ENCODE results near the gene SMAD6.
A peak's percentile ranks its signal among the peaks of the same experiment; 100 is the strongest.

Gene SMAD6

DNA sequence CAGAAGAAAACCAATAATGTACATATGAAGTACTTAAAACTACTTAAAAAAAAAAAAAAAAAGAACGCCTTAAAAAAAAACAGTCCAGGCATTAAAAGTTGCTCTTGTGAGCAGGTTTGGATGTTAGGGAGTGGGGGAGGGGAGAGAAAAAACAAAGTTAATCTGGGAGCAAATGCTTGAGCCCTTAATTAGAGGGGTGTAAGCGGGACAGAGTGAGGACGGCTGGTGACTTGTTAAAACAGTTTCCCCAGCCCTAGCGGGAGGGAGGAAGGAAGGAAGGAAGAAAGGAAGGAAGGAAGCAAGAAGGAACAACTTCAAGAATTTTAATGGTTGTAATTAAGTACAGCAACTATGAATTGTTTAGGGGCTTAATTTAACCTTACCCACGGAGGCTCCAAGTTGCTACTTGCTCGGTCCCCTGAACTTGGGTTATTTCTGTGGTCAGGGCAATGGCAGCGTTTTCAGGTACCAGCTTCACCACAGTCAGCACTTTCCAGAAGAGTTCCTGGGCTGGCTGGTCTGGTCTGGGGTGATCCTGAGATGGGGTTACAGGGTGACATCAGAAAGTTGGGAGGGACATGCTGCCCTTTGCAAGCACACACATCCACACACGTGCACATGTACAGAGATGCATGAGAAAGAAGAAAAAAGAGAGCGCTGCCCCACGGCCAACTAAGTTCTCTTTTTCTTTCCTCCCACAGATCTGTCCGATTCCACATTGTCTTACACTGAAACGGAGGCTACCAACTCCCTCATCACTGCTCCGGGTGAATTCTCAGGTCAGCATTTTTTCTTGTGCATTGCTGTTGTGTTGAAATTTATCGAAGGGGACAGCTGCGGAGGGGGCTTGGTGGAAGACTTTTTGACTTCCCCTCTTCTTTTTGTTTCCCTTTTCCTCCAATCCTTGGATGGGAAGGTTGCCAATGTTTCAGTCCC is 14.0 kb downstream of the SMAD6 start:
- Mint-ChIP-seq H3K27me3 (peaks cover 2% of the 10 kb centered on the region), H3K9me3 (no peaks in the 10 kb centered on the region), H3K4me3 (no peak overlapping the region), H3K4me1 (peaks cover 1% of the 10 kb centered on the region), H3K27ac (no peak overlapping the region), H3K36me3 (ENCODE audit: low read depth) (no peaks in the 10 kb centered on the region)
- DNase-seq = no peak
- ATAC-seq = no peak

DNA sequence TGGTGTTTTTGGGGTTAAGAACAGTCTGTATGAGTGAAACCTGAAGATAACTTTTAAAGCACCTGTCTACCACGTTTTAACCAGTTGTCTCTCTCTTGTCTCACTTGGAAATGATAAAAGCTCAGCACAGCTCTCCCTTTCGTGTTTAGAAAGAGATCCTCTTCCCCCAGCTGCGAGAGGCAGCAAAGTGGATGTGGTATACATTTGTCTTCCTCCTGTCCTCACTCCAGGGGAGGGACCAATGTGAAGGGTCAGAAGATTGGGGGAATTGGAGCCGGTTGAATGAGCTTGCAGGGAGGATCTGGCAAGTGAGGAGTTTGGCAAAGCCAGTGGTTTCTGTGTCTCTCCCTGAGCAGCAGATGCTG is 14.6 kb downstream of the SMAD6 start:
- peaks cover 2% of the 10 kb centered on the region for H3K27me3 Mint-ChIP-seq
- H3K4me1 Mint-ChIP-seq = peaks cover 1% of the 10 kb centered on the region
- DNase-seq (no peak), ATAC-seq (no peak)
- H3K4me3 Mint-ChIP-seq = no peak overlapping the region
- no peaks in the 10 kb centered on the region for H3K36me3 Mint-ChIP-seq (ENCODE audit: low read depth)
- H3K27ac Mint-ChIP-seq = no peak overlapping the region
- H3K9me3 Mint-ChIP-seq = no peaks in the 10 kb centered on the region

- Mint-ChIP-seq H3K4me3 (no peak overlapping the region), H3K9me3 (no peaks in the 10 kb centered on the region), H3K27ac (no peak overlapping the region), H3K27me3 (peaks cover 2% of the 10 kb centered on the region), H3K36me3 (ENCODE audit: low read depth) (no peaks in the 10 kb centered on the region), H3K4me1 (peaks cover 1% of the 10 kb centered on the region)
- ATAC-seq (no peak), DNase-seq (no peak)
Measured at GRCh38 chr15:66718220-66718988, 16.4 kb downstream of the SMAD6 start.

GRCh38 chr15:66719471-66719870 is 17.4 kb downstream of the SMAD6 start:
- H3K27me3 Mint-ChIP-seq = peaks cover 2% of the 10 kb centered on the region
- no peak for ATAC-seq
- H3K4me3 Mint-ChIP-seq = no peak overlapping the region
- H3K9me3 Mint-ChIP-seq = no peaks in the 10 kb centered on the region
- DNase-seq = no peak
- H3K4me1 Mint-ChIP-seq = no peaks in the 10 kb centered on the region
- no peak overlapping the region for H3K27ac Mint-ChIP-seq
- H3K36me3 Mint-ChIP-seq (ENCODE audit: low read depth) = no peaks in the 10 kb centered on the region

- Mint-ChIP-seq H3K4me1 (no peaks in the 10 kb centered on the region), H3K4me3 (no peak overlapping the region), H3K9me3 (no peaks in the 10 kb centered on the region), H3K36me3 (ENCODE audit: low read depth) (no peaks in the 10 kb centered on the region), H3K27me3 (peaks cover 4% of the 10 kb centered on the region), H3K27ac (no peak overlapping the region)
- ATAC-seq (peak; percentile 65), DNase-seq (no peak)
Measured at GRCh38 chr15:66720206-66721010, 18.4 kb downstream of the SMAD6 start.

DNA sequence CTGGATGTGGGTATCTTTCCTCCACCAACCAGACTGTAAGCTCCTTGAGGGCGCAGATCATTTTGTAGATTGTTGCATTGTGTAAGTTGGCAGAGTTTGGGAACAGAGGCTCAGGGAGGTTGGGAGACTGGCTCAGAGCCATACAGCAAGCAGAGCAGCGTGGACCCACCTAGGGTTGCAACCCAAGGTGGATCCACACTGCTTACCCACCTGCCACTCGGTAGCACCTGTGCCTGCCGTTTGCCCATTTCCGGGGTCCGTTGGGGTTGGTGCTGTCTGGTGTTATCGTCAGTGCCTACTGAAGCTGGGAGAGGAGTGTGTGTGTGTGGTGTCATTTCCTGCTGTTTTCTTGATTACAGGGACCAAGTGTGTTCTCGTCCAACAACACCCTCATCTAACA is 19.0 kb downstream of the SMAD6 start:
- H3K27ac Mint-ChIP-seq = no peak overlapping the region
- H3K4me3 Mint-ChIP-seq = no peak overlapping the region
- no peaks in the 10 kb centered on the region for H3K36me3 Mint-ChIP-seq (ENCODE audit: low read depth)
- DNase-seq (no peak), ATAC-seq (no peak)
- H3K27me3 Mint-ChIP-seq = peaks cover 2% of the 10 kb centered on the region
- no peaks in the 10 kb centered on the region for H3K9me3 Mint-ChIP-seq
- H3K4me1 Mint-ChIP-seq = no peaks in the 10 kb centered on the region

DNA sequence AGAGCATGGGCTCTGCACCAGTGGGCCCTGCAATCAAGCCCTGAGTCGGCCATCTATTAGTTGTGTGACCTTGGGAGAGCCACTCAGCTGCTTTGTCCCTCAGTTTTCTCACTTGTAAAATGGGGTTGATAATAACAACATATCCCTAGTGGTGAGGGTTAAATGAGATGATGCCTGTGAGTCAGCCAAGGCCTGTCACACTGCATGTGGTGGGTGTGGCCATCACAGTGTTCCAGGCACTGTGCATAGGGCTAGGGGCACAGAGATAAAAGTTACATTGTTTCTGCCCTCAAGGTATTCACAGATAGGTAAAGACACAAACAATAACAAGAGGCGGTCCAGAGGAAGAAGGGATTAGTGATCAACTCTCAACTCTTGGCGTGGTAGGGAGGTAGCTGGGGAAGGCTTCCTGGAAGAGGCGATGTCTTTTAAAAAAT is 19.5 kb downstream of the SMAD6 start:
- Mint-ChIP-seq H3K4me3 (no peak overlapping the region), H3K9me3 (no peaks in the 10 kb centered on the region), H3K4me1 (no peaks in the 10 kb centered on the region), H3K27me3 (peaks cover 2% of the 10 kb centered on the region), H3K27ac (no peak overlapping the region), H3K36me3 (ENCODE audit: low read depth) (no peaks in the 10 kb centered on the region)
- DNase-seq (no peak), ATAC-seq (no peak)

DNA sequence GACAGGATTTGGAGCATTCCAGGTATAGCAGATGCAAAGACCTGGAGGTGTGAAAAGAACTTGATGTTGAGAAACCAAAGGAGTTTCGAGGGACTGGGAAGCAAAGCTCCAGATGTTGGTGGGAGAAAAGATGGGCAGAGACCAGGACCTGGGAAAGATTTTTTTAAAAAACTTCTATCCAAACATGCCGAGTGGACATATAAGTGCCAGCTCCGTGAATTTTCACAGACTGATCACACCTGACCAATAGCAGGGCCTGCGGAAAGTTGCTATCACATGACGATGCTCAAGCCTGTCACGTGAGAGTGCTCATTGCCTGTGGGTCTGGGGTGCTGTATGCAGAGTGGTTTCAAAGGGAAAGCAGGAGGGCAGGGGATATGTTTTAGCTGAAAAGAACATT is 19.9 kb downstream of the SMAD6 start:
- Mint-ChIP-seq H3K27ac (no peak overlapping the region), H3K36me3 (ENCODE audit: low read depth) (no peaks in the 10 kb centered on the region), H3K4me3 (no peak overlapping the region)

DNA sequence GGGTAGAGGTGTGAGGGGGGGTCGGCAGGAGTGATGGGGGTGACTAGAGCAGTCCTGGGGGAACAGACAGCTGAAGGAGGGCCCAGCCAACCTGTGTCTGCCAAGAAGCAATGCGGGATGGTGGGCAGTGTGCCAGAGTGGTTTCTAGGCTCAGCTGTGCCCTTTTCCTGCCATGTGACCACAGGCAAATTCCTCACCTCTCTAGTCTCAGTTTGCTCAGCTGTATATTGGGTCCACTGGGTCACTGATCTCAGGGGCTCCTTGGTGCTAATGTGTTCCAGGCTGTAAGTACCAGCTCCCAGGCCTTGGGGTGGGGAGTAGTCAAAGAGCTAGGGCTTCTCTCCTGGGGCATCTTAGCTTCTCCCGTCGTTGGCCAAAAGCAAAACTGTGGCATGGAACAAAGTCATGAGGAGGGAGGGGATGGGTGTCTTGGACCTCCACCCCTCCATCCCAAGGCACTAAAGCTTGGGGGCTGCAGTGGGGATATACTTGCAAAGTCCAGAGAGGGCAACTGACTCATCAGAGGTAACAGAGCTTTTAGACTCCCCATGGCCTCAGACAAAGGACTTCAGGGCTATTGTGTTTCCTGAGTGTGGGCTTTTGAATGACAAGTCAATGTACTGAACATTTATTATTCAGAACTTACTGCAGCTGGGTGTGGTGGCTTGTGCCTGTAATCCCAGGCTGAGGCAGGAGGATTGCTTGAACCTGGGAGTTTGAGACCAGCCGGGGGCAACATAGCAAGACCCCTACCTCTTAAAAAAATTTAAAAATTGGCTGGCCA is 20.9 kb downstream of the SMAD6 start:
- DNase-seq (no peak), ATAC-seq (no peak)
- Mint-ChIP-seq H3K27ac (no peak overlapping the region), H3K9me3 (no peaks in the 10 kb centered on the region), H3K27me3 (peaks cover 2% of the 10 kb centered on the region), H3K36me3 (ENCODE audit: low read depth) (no peaks in the 10 kb centered on the region), H3K4me1 (no peaks in the 10 kb centered on the region), H3K4me3 (no peak overlapping the region)

More for the DNA sequence above, 19.9 kb downstream of the SMAD6 start:
- peaks cover 2% of the 10 kb centered on the region for H3K27me3 Mint-ChIP-seq
- DNase-seq = no peak
- no peak for ATAC-seq
- H3K4me1 Mint-ChIP-seq = no peaks in the 10 kb centered on the region
- no peaks in the 10 kb centered on the region for H3K9me3 Mint-ChIP-seq

- DNase-seq (no peak), ATAC-seq (no peak)
- Mint-ChIP-seq H3K27me3 (peaks cover 2% of the 10 kb centered on the region), H3K4me3 (no peak overlapping the region), H3K4me1 (no peaks in the 10 kb centered on the region), H3K36me3 (ENCODE audit: low read depth) (no peaks in the 10 kb centered on the region), H3K27ac (no peak overlapping the region), H3K9me3 (no peaks in the 10 kb centered on the region)
Measured at GRCh38 chr15:66723826-66724731, 22.0 kb downstream of the SMAD6 start.

- H3K36me3 Mint-ChIP-seq (ENCODE audit: low read depth) = no peaks in the 10 kb centered on the region
- H3K4me3 Mint-ChIP-seq = no peak overlapping the region
- no peaks in the 10 kb centered on the region for H3K4me1 Mint-ChIP-seq
- no peak for ATAC-seq
- no peak for DNase-seq
- H3K27me3 Mint-ChIP-seq = peaks cover 2% of the 10 kb centered on the region
- no peaks in the 10 kb centered on the region for H3K9me3 Mint-ChIP-seq
- no peak overlapping the region for H3K27ac Mint-ChIP-seq
Measured at GRCh38 chr15:66724732-66725463, 22.9 kb downstream of the SMAD6 start.

- Mint-ChIP-seq H3K4me3 (no peak overlapping the region), H3K9me3 (no peaks in the 10 kb centered on the region), H3K27me3 (peaks cover 2% of the 10 kb centered on the region), H3K27ac (no peak overlapping the region), H3K36me3 (ENCODE audit: low read depth) (no peaks in the 10 kb centered on the region), H3K4me1 (no peaks in the 10 kb centered on the region)
- DNase-seq (no peak), ATAC-seq (no peak)
Measured at GRCh38 chr15:66725464-66725785, 23.4 kb downstream of the SMAD6 start.

DNA sequence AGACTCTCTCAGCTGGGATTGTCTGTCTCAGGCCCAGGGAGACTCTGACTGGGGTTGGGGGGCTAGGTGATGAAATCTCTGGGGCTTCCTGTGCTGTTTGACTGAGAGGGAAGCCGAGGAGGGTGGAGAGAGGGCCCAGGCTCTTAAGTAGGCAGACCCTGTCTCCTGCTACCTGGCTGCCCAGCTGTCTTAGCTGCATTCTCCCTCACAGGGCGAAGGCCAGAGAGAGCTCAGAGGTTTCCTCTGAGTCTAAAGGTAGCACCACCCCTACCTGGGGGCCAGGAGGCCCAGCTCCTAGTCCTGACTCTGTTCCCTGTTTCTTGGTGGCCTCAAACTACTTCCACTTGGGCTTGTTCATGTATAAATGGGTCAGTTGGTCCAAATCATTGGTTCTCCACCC is 24.4 kb downstream of the SMAD6 start:
- DNase-seq = no peak
- H3K4me3 Mint-ChIP-seq = no peak overlapping the region
- no peaks in the 10 kb centered on the region for H3K36me3 Mint-ChIP-seq (ENCODE audit: low read depth)
- ATAC-seq = no peak
- H3K27ac Mint-ChIP-seq = no peak overlapping the region
- no peaks in the 10 kb centered on the region for H3K4me1 Mint-ChIP-seq
- H3K27me3 Mint-ChIP-seq = peaks cover 2% of the 10 kb centered on the region
- H3K9me3 Mint-ChIP-seq = no peaks in the 10 kb centered on the region
